ENCODE results near the gene FBXL2.
A peak's percentile ranks its signal among the peaks of the same experiment; 100 is the strongest.

- peak; percentile 73 to 86 for TF ChIP-seq CTCF (IDR thresholded peaks at IDR 0.05)
- no peak for TF ChIP-seq POLR2A (IDR thresholded peaks at IDR 0.05)
- no peak for TF ChIP-seq POLR2AphosphoS5 (IDR thresholded peaks at IDR 0.05)
- no peak for TF ChIP-seq EP300 (IDR thresholded peaks at IDR 0.05)
Observed at GRCh38 chr3:33372218-33373081, 95.2 kb downstream of the FBXL2 start.

Data from suprapubic skin (tissue), 4 donors.